HG02588 (cell line): ENCODE data around the gene TNFRSF14.

Source experiments
- ATAC-seq: cut with Tn5 transposase; IDR thresholded peaks from one replicate; pipeline ENCODE4 v1.9.1; 2021; ENCODE audit warnings: mild to moderate bottlenecking, moderate library complexity; ENCODE audit not compliant: unreplicated experiment

The TNFRSF14 gene

DNA sequence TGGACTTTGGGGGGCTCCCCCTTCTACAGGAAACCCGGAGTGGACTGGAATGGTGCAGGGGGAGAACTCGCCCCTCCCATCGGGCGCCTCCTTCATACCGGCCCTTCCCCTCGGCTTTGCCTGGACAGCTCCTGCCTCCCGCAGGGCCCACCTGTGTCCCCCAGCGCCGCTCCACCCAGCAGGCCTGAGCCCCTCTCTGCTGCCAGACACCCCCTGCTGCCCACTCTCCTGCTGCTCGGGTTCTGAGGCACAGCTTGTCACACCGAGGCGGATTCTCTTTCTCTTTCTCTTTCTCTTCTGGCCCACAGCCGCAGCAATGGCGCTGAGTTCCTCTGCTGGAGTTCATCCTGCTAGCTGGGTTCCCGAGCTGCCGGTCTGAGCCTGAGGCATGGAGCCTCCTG, at the start of gene TNFRSF14:
Gene TNFRSF14, plus strand, starts transcription at position 95 of the 401 bp plus-strand sequence. Its CDS starts 294 bp downstream, at position 389.
- ATAC-seq, result peak; percentile 31

DNA sequence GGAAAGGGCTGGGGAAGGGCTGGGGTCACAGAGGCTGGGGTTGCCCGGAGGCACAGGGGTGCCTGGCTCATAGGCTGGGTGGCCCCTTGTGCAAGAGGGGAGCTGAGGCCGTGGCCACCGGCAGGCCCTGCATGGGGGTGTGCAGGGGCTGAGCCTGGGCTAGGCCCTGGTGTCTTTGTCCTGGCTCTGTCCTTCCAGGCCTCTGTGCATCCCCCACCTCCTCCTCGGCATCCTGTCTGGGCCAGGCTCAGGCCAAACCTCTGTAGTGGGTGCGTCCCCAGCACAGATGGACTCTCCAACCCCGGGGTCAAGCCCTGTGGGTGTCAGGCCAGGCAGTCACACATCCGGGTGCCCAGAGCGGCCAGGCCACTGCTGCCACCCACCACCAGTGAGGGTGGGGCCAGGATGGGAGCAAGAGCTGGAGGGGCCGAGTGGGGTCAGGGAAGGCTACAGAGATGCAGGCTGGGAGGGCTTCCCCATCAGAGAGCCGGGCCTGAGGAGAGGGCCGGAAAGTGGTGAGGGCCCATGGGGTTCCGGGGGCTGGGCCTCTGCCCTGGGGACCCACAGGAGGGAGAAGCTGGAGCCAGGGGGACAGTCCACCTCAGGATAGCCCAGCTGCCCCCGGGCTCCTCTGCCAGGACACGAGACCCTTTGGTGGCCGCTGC, 49.1 kb upstream of the TNFRSF14 start:
- no peak for ATAC-seq

DNA sequence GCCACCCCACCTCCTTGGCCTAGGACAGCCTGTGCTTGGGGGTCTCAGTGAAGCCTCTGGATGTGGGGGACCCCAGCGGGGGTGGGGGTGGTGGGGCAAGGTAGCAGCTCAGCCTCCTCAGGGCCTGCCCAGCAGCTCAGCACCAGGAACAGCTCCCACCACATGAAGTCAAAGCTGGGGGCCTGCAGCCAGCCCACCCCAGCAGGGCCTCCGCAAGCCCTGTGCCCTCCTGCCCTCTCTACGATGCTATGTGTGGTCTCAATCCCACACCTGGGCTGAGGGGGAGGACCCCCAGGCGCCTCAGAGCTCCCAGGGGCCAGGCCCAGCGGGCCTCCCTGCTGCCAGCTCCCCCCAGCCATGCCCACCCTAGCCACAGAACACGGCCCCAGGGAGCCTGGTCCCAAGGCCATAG, 48.4 kb upstream of the TNFRSF14 start:
- no peak for ATAC-seq

DNA sequence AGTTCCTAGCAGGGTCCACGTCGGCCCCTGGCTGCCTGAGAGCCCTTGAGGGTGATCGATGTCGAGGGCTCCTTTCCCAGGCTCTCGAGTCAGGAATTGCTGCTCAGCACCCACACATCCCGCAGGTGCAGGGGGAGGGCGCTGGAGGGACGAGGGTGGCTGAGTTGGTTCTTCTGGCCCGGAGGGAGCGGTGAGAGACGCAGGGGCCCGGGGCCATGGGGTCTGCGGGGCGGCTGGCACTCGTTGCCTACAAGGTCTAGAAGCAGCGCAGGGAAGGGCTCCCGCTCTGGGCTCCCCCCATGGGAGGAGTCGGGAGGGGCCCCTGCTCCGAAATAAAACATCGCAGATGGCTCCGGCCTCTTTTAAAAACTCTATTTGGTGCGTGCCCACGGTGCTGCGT, 48.0 kb upstream of the TNFRSF14 start:
- ATAC-seq, result no peak

DNA sequence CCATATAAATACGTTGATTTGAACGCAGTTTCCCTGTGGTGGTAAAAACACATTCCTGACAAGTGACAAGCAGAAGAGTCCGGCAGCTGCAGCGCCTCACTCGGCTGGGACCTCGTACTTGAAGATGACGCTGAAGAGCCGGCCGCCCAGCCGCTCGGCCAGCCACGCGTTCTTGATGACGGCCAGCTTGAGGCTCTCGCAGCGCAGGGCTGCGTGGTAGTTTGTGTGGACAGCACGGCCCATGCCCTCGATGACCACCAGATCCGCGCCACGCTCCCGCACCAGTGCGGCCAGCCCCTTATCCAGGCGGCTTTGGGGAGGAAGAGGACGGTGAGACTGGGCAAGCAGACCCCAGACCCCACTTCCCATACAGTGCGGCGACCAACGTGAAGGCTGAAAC, 47.4 kb upstream of the TNFRSF14 start:
- ATAC-seq, result no peak

GRCh38 chr1:2509589-2509988, 46.6 kb upstream of the TNFRSF14 start:
- ATAC-seq, result no peak

GRCh38 chr1:2510366-2511155, 45.6 kb upstream of the TNFRSF14 start:
- ATAC-seq, result no peak

DNA sequence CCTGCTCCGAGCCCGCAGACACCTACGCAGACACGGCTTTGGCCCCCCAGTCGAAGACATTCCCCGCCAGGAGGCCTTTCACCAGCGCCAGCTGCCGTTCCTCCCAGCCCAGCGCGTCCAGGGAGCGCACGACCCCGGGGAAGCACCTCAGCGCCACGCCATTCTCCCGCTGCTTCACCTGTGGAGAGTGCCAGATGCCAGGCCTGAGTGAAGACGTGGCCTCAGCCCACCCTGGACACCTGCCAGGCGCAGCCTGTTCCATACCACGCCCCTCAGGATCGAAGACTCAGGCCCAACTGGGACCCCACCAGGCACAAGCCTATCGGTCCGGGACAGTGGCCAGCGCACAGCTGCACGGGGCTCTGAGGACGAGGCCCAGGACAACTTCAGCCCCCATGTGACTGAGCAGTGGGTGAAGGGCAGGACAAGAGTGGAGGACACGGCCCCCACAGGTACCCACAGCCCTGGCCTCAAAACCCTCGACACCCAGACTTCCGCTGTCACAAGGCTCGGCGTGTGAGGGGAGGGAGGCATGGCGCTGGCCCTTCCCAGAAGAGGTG, 43.2 kb upstream of the TNFRSF14 start:
- ATAC-seq, result no peak

DNA sequence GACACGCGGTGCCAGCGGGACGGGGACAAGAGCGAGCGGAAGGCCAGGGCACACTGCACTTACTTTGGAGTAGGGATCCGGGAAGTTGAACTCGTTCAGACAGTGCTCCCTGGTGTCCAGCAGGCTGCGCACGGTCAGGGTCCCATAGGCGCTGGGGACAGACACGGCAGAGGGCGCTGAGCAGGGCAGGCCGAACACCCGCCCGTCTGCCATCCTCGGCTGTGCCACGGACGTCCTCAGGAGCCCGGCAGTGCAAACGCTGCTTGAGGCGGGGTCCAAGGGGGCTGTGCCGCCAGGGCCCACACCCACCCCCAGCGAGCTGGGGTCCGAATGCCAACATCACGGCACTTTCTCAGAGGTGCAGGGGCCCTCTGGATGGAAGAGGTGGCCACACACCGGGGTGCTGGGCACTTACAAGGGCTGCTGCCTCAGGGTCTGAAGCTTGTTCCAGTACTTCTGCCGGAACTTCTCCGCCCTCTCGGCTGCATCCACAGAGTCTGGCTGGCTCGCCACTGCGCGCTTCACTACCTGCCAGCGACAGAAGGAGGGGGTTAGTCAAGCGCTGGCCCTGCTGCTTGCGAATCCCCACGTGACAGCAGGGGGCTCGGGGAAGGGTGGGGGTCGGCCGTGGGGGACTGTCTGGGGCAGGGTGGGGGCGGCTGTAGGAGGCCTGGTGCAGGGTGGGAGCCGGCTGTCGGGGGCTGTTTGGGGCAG, 42.1 kb upstream of the TNFRSF14 start:
- ATAC-seq, result no peak

- no peak for ATAC-seq
Observed at GRCh38 chr1:2514863-2515762, 41.1 kb upstream of the TNFRSF14 start.

- ATAC-seq, result no peak
Observed at GRCh38 chr1:2515763-2516080, 40.4 kb upstream of the TNFRSF14 start.

GRCh38 chr1:2516124-2516523, 40.0 kb upstream of the TNFRSF14 start:
- ATAC-seq, result no peak

- ATAC-seq, result no peak
Observed at GRCh38 chr1:2516946-2517345, 39.2 kb upstream of the TNFRSF14 start.

GRCh38 chr1:2517966-2518365, 38.2 kb upstream of the TNFRSF14 start:
- ATAC-seq, result no peak

DNA sequence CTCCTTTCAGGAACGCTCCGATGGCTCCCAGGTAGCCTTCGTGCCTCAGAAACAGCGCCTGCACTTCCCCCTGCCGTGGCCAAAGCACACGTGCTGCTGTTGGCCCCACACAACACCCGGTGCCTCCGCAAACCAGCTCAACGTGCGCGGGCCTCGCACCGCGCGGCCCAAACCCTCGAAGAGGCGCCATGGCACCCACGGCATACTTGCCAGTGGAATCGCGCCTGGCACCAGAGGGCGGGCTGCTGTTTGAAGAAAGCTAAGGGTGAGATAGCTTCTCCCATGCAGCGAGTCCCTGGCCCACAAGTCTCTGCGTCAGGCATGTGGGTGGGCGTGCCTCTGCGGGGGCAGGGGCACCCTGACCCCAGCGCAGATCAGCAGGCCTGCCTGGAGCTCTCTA, 37.6 kb upstream of the TNFRSF14 start:
- ATAC-seq, result no peak

GRCh38 chr1:2519029-2519685, 37.0 kb upstream of the TNFRSF14 start:
- no peak for ATAC-seq

GRCh38 chr1:2519729-2520128, 36.4 kb upstream of the TNFRSF14 start:
- ATAC-seq, result no peak

- no peak for ATAC-seq
Observed at GRCh38 chr1:2520206-2520605, 36.0 kb upstream of the TNFRSF14 start.

DNA sequence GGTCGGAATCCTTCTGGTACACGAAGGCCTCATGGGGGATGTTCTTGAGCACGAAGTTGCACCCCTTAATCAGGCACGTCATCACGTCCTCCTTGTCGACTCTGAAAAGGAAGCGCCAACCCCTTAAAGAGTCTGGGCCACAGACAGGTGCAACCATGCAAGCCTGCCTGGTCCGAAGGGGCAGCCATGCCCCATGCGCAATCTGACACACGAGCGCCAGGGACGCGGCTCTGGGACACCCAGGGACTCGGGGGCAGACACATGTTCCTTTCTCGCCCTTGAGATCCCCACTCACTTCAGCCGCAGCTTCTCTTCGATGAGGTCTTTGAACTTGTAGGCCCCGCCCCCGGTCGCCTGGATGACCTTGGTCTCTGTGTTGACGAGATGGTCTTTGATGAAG, 35.4 kb upstream of the TNFRSF14 start:
- ATAC-seq, result no peak

- no peak for ATAC-seq
Observed at GRCh38 chr1:2522230-2522629, 33.9 kb upstream of the TNFRSF14 start.
